ENCODE measurements around the gene AMBP. TPM values are rescaled to one million over a fixed set of nuclear protein-coding genes. Genes with fewer than 3 reads are reported as not detected.

AMBP gene
- total RNA-seq, 1 donor from 2014 or later, result not detected

- Histone ChIP-seq H4K20me1 (ENCODE audit: low read depth) (no peaks in the 10 kb centered on the region), H3K9ac (no peak overlapping the region), H3K4me3 (no peak overlapping the region), H2AFZ (replicated peaks) (no peak overlapping the region), H3K27me3 (peaks cover 35% of the 10 kb centered on the region), H3K9me3 (ENCODE audit: low read depth) (no peaks in the 10 kb centered on the region), H3K79me2 (ENCODE audit: low read depth) (no peaks in the 10 kb centered on the region), H3K27ac (no peak overlapping the region), H3K4me2 (no peak overlapping the region), H3K4me1 (peaks cover 3% of the 10 kb centered on the region), H3K36me3 (no peaks in the 10 kb centered on the region), H3F3A (ENCODE audit: low read depth) (peaks cover 2% of the 10 kb centered on the region)
- peaks cover 2% of the 10 kb centered on the region for H3K36me3 Mint-ChIP-seq
- H3K27ac Mint-ChIP-seq, result no peak overlapping the region
- H3K4me3 Mint-ChIP-seq, result no peak overlapping the region
- H3K9me3 Mint-ChIP-seq, result no peaks in the 10 kb centered on the region
- peaks cover 24% of the 10 kb centered on the region for H3K27me3 Mint-ChIP-seq (ENCODE audit: insufficient read depth, low read depth)
- peaks cover 1% of the 10 kb centered on the region for H3K4me1 Mint-ChIP-seq
- no peak for DNase-seq (ENCODE audit: low spot score)
- TF ChIP-seq EZH2phosphoT487 (IDR thresholded peaks at IDR 0.05) (no peak), CTCF (IDR thresholded peaks at IDR 0.05) (no peak), EZH2 (IDR thresholded peaks at IDR 0.05) (no peak)
Observed at GRCh38 chr9:114093761-114094505, 15.8 kb upstream of the AMBP start.

GRCh38 chr9:114093031-114093471 is 15.0 kb upstream of the AMBP start:
- Mint-ChIP-seq H3K9me3 (no peaks in the 10 kb centered on the region), H3K4me1 (no peaks in the 10 kb centered on the region), H3K27me3 (ENCODE audit: insufficient read depth, low read depth) (peaks cover 23% of the 10 kb centered on the region), H3K36me3 (peaks cover 2% of the 10 kb centered on the region), H3K4me3 (no peak overlapping the region), H3K27ac (no peak overlapping the region)
- H2AFZ ChIP-seq (replicated peaks), result no peak overlapping the region
- no peaks in the 10 kb centered on the region for H3K36me3 ChIP-seq
- H3K9ac ChIP-seq, result no peak overlapping the region
- no peak overlapping the region for H3K27ac ChIP-seq
- no peaks in the 10 kb centered on the region for H3F3A ChIP-seq (ENCODE audit: low read depth)
- H3K4me2 ChIP-seq, result no peak overlapping the region
- no peaks in the 10 kb centered on the region for H3K9me3 ChIP-seq (ENCODE audit: low read depth)
- no peaks in the 10 kb centered on the region for H3K4me1 ChIP-seq
- TF ChIP-seq CTCF (IDR thresholded peaks at IDR 0.05) (no peak), EZH2phosphoT487 (IDR thresholded peaks at IDR 0.05) (no peak), EZH2 (IDR thresholded peaks at IDR 0.05) (no peak)
- H3K4me3 ChIP-seq, result no peak overlapping the region
- H3K79me2 ChIP-seq (ENCODE audit: low read depth), result no peaks in the 10 kb centered on the region
- no peaks in the 10 kb centered on the region for H4K20me1 ChIP-seq (ENCODE audit: low read depth)
- no peak for DNase-seq (ENCODE audit: low spot score)
- H3K27me3 ChIP-seq, result peaks cover 26% of the 10 kb centered on the region

- Mint-ChIP-seq H3K36me3 (peaks cover 2% of the 10 kb centered on the region), H3K27me3 (ENCODE audit: insufficient read depth, low read depth) (peaks cover 17% of the 10 kb centered on the region), H3K27ac (no peak overlapping the region), H3K4me3 (no peak overlapping the region), H3K9me3 (no peaks in the 10 kb centered on the region), H3K4me1 (no peaks in the 10 kb centered on the region)
- Histone ChIP-seq H3K79me2 (ENCODE audit: low read depth) (no peaks in the 10 kb centered on the region), H3K4me3 (no peak overlapping the region), H3K4me1 (no peaks in the 10 kb centered on the region), H3K9me3 (ENCODE audit: low read depth) (no peaks in the 10 kb centered on the region), H3F3A (ENCODE audit: low read depth) (no peaks in the 10 kb centered on the region), H4K20me1 (ENCODE audit: low read depth) (no peaks in the 10 kb centered on the region), H3K27me3 (peaks cover 19% of the 10 kb centered on the region), H3K36me3 (no peaks in the 10 kb centered on the region), H3K4me2 (no peak overlapping the region), H3K27ac (no peak overlapping the region), H2AFZ (replicated peaks) (no peak overlapping the region), H3K9ac (no peak overlapping the region)
- TF ChIP-seq EZH2 (IDR thresholded peaks at IDR 0.05) (no peak), EZH2phosphoT487 (IDR thresholded peaks at IDR 0.05) (no peak), CTCF (IDR thresholded peaks at IDR 0.05) (no peak)
- DNase-seq (ENCODE audit: low spot score), result no peak
Observed at GRCh38 chr9:114092336-114092735, 14.2 kb upstream of the AMBP start.

Data from neural progenitor cell (in vitro differentiated cells).